EL (cell line): ENCODE measurements around the gene AMDHD2.

ENCODE experiments used
- DNase-seq: peaks from one replicate; pipeline ENCODE4 v3.0.0-alpha.2; 2016

Gene AMDHD2

GRCh38 chr16:2500430-2500917 is 19.7 kb upstream of the AMDHD2 start:
- no peak for DNase-seq

GRCh38 chr16:2500918-2501750 is 19.0 kb upstream of the AMDHD2 start:
- peak; percentile 71 for DNase-seq

GRCh38 chr16:2501946-2502895 is 17.9 kb upstream of the AMDHD2 start:
- no peak for DNase-seq

GRCh38 chr16:2505695-2506094 is 14.5 kb upstream of the AMDHD2 start:
- DNase-seq = no peak

- DNase-seq = no peak
Observed at GRCh38 chr16:2507052-2507659, 13.0 kb upstream of the AMDHD2 start.

GRCh38 chr16:2507665-2508064 is 12.5 kb upstream of the AMDHD2 start:
- no peak for DNase-seq

GRCh38 chr16:2508722-2509400 is 11.3 kb upstream of the AMDHD2 start:
- no peak for DNase-seq

GRCh38 chr16:2511128-2511800 is 8.9 kb upstream of the AMDHD2 start:
- peak; percentile 43 for DNase-seq

GRCh38 chr16:2511996-2512734 is 8.0 kb upstream of the AMDHD2 start:
- no peak for DNase-seq

- no peak for DNase-seq
Observed at GRCh38 chr16:2512735-2513404, 7.3 kb upstream of the AMDHD2 start.

GRCh38 chr16:2513405-2514332 is 6.5 kb upstream of the AMDHD2 start, which contains the start of gene ATP6V0C:
ATP6V0C (plus strand) TSS chr16:2513952; CDS start chr16:2514104, 152 bp downstream.
- DNase-seq = peak; percentile 87

GRCh38 chr16:2514333-2515179 is 5.6 kb upstream of the AMDHD2 start:
- DNase-seq = no peak

- no peak for DNase-seq
Observed at GRCh38 chr16:2515180-2515851, 4.9 kb upstream of the AMDHD2 start.

GRCh38 chr16:2516391-2517240 is 3.6 kb upstream of the AMDHD2 start:
- peak; percentile 50 for DNase-seq

- DNase-seq = no peak
Observed at GRCh38 chr16:2517954-2518605, 2.1 kb upstream of the AMDHD2 start.
